ENCODE results near the gene FBXW7. TPM values are rescaled to one million over a fixed set of nuclear protein-coding genes. Genes with fewer than 3 reads are reported as not detected.

Gene FBXW7
- total RNA-seq, 3 donors from 2014 or later (not counting 1 experiment from before 2014, with no cell fraction given), result 172 to 202 (median 175) TPM

DNA sequence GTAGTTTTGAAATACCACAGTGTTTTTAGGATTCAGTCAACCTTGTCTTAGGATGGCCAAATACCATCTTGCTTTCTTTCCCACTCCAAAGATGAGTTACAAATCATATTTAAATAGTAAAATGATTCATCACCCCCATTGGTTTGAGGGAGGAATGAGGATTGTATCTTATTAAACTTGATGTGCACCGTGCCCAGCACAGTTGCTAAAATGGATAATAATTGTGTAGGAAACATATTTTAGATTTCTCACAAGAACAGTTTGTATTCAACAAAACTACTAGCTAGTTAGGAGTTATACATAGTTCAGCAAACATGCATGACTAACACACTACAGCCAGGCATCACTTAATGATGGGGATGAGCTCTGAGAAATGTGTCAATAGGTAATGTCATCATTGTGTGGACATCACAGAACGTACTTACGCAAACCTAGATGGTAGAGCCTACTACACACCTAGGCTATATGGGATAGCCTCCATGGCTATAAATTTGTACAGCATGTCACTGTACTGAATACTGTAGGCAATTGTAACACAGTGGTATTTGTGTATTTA lies 245.4 kb downstream of the FBXW7 start:
- no peaks in the 10 kb centered on the region for H3K36me3 Mint-ChIP-seq
- H3K36me3 ChIP-seq (ENCODE audit: control insufficient read depth, insufficient read depth, low read length), result no peaks in the 10 kb centered on the region
- 100% methylated on average over 2 of the region's 3 CpGs for WGBS (ENCODE audit: insufficient coverage)
- H3K4me3 ChIP-seq (ENCODE audit: low read length), result no peak overlapping the region
- ATAC-seq (no peak), DNase-seq (no peak)
- H3K27ac ChIP-seq (ENCODE audit: low read length), result no peak overlapping the region
- H3K4me1 Mint-ChIP-seq, result no peaks in the 10 kb centered on the region
- no peak overlapping the region for H3K4me3 Mint-ChIP-seq
- peaks cover 0 to 4% of the 10 kb centered on the region in 2 donors for H3K27me3 Mint-ChIP-seq (ENCODE audit: low read depth in 2 of 2)
- H3K4me1 ChIP-seq (ENCODE audit: control insufficient read depth, insufficient read depth, low read length), result no peaks in the 10 kb centered on the region
- no peaks in the 10 kb centered on the region for H3K9me3 ChIP-seq (ENCODE audit: control insufficient read depth, insufficient read depth, low read length)
- intact Hi-C loops (cut with micrococcal nuclease), result no loop called here
- H3K27ac Mint-ChIP-seq, result no peak overlapping the region
- TF ChIP-seq, protein P1, sequence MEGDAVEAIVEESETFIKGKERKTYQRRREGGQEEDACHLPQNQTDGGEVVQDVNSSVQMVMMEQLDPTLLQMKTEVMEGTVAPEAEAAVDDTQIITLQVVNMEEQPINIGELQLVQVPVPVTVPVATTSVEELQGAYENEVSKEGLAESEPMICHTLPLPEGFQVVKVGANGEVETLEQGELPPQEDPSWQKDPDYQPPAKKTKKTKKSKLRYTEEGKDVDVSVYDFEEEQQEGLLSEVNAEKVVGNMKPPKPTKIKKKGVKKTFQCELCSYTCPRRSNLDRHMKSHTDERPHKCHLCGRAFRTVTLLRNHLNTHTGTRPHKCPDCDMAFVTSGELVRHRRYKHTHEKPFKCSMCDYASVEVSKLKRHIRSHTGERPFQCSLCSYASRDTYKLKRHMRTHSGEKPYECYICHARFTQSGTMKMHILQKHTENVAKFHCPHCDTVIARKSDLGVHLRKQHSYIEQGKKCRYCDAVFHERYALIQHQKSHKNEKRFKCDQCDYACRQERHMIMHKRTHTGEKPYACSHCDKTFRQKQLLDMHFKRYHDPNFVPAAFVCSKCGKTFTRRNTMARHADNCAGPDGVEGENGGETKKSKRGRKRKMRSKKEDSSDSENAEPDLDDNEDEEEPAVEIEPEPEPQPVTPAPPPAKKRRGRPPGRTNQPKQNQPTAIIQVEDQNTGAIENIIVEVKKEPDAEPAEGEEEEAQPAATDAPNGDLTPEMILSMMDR (IDR thresholded peaks at IDR 0.05), result no peak
- no peaks in the 10 kb centered on the region for H3K27me3 ChIP-seq (ENCODE audit: control insufficient read depth, insufficient read depth, low read length)
- no peaks in the 10 kb centered on the region for H3K9me3 Mint-ChIP-seq

DNA sequence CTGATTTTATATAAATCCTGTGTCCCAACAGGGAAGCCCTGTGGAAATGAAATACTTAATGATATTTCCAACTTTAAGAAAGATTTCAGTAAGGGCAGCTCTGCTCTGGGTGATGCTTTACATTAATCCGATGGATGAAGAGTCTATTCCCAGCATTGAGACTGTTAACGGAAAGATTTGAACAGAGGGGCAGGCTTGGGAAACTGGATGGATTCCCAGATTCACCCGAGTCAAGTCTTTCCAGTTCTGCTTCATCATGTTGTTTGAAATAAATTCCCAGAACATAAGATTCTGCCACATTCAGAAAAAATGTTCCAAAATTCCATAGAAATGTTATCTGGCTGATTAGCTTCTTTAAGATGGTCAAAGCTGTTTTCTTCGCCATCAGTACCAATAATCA lies 246.0 kb downstream of the FBXW7 start:
- TF ChIP-seq, protein P1 (IDR thresholded peaks at IDR 0.05), result no peak
- Histone ChIP-seq H3K9me3 (ENCODE audit: control insufficient read depth, insufficient read depth, low read length) (no peaks in the 10 kb centered on the region), H3K27me3 (ENCODE audit: control insufficient read depth, insufficient read depth, low read length) (no peaks in the 10 kb centered on the region), H3K36me3 (ENCODE audit: control insufficient read depth, insufficient read depth, low read length) (no peaks in the 10 kb centered on the region), H3K27ac (ENCODE audit: low read length) (no peak overlapping the region), H3K4me3 (ENCODE audit: low read length) (no peak overlapping the region), H3K4me1 (ENCODE audit: control insufficient read depth, insufficient read depth, low read length) (no peaks in the 10 kb centered on the region)
- WGBS (ENCODE audit: insufficient coverage), result 89% methylated on average over 4 of the region's 4 CpGs
- DNase-seq, result no peak
- no peaks in the 10 kb centered on the region for H3K9me3 Mint-ChIP-seq
- H3K27ac Mint-ChIP-seq, result no peak overlapping the region
- H3K4me1 Mint-ChIP-seq, result no peaks in the 10 kb centered on the region
- intact Hi-C loops (cut with micrococcal nuclease), result no loop called here
- no peak for ATAC-seq
- peaks cover 0 to 1% of the 10 kb centered on the region in 2 donors for H3K27me3 Mint-ChIP-seq (ENCODE audit: low read depth in 2 of 2)
- H3K36me3 Mint-ChIP-seq, result no peaks in the 10 kb centered on the region
- no peak overlapping the region for H3K4me3 Mint-ChIP-seq

DNA sequence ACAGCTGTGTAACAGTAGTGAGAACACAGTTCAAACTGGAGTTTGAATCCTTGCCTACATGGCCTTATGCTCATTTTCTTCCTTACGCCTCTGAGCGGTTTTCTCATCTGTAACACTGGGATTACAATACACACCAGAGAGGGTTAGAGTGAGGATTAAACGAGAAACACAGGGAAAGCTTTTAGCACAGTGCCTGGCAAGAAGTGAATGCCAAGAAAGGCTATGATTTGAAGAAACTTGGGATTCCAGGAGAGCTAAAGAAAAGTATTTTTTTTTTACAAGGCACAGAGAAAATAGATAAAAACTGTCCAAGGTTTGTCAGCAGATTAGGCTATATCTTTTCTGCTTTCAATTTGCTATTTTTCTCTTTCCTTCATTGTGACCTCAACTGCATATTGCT lies 246.4 kb downstream of the FBXW7 start:
- H3K4me3 Mint-ChIP-seq, result no peak overlapping the region
- no peaks in the 10 kb centered on the region for H3K9me3 Mint-ChIP-seq
- H3K9me3 ChIP-seq (ENCODE audit: control insufficient read depth, insufficient read depth, low read length), result no peaks in the 10 kb centered on the region
- H3K4me1 Mint-ChIP-seq, result no peaks in the 10 kb centered on the region
- no peak overlapping the region for H3K27ac ChIP-seq (ENCODE audit: low read length)
- no peaks in the 10 kb centered on the region for H3K4me1 ChIP-seq (ENCODE audit: control insufficient read depth, insufficient read depth, low read length)
- H3K27me3 Mint-ChIP-seq (ENCODE audit: low read depth in 2 of 2), result no peaks in the 10 kb centered on the region
- H3K27ac Mint-ChIP-seq, result no peak overlapping the region
- H3K36me3 Mint-ChIP-seq, result no peaks in the 10 kb centered on the region
- intact Hi-C loops (cut with micrococcal nuclease), result no loop called here
- H3K27me3 ChIP-seq (ENCODE audit: control insufficient read depth, insufficient read depth, low read length), result no peaks in the 10 kb centered on the region
- H3K36me3 ChIP-seq (ENCODE audit: control insufficient read depth, insufficient read depth, low read length), result no peaks in the 10 kb centered on the region
- H3K4me3 ChIP-seq (ENCODE audit: low read length), result no peak overlapping the region
- ATAC-seq (no peak), DNase-seq (no peak)
- TF ChIP-seq, protein P1 (IDR thresholded peaks at IDR 0.05), result no peak
- 91% methylated on average over 2 of the region's 3 CpGs for WGBS (ENCODE audit: insufficient coverage)

DNA sequence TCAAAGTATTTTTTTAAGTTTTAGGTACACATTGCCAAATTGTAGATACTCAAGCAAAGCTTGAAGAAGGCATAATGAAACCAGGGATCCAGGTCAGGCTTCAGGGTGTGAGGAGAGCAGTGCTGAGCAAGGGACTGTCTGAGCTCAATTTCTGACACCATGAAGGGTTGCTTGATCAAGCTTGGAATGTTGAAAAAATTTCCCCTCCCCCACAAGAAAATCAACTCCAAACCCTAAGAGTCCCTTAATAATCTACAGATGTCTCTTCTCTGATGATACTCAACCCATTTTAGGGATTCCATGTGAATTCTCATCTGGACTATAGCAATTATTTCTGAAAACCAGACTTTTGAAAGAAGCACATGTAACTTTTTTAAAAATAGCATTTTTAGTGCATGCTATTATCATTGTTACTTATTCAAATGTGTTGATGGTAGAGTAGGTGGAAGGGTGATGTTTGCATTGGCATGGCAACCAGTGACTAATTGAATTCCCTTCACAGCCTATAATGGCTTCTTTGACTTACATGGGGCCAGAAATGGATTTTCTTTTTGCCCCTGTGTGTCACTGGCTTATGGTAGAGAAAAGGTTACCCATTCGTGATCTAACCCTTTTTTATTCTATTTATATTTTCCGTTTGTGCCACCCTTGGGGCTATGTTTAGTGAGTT lies 252.0 kb downstream of the FBXW7 start:
- no peaks in the 10 kb centered on the region for H3K36me3 ChIP-seq (ENCODE audit: control insufficient read depth, insufficient read depth, low read length)
- Mint-ChIP-seq H3K27me3 (ENCODE audit: low read depth in 2 of 2) (no peaks in the 10 kb centered on the region), H3K36me3 (no peaks in the 10 kb centered on the region), H3K27ac (no peak overlapping the region), H3K4me1 (no peaks in the 10 kb centered on the region), H3K9me3 (no peaks in the 10 kb centered on the region), H3K4me3 (no peak overlapping the region)
- intact Hi-C loops (cut with micrococcal nuclease), result no loop called here
- no peak for ATAC-seq
- H3K4me3 ChIP-seq (ENCODE audit: low read length), result no peak overlapping the region
- H3K27me3 ChIP-seq (ENCODE audit: control insufficient read depth, insufficient read depth, low read length), result no peaks in the 10 kb centered on the region
- no CpG with 5 or more reads among the region's 2 CpGs for WGBS (ENCODE audit: insufficient coverage)
- H3K27ac ChIP-seq (ENCODE audit: low read length), result no peak overlapping the region
- no peak for DNase-seq
- no peaks in the 10 kb centered on the region for H3K4me1 ChIP-seq (ENCODE audit: control insufficient read depth, insufficient read depth, low read length)
- no peaks in the 10 kb centered on the region for H3K9me3 ChIP-seq (ENCODE audit: control insufficient read depth, insufficient read depth, low read length)
- TF ChIP-seq, protein P1 (IDR thresholded peaks at IDR 0.05), result no peak
